B cell (primary cell): Measurements from ENCODE around the gene AKIP1. TPM values are rescaled to one million over a fixed set of nuclear protein-coding genes. Genes with fewer than 3 reads are reported as not detected.

Source experiments
- ATAC-seq: fragments of 200-7000 bp; cut with Tn5 transposase; one replicate; pipeline ENCODE4 v1.10.0; 2021; ENCODE audit warnings: low read depth, mild to moderate bottlenecking, moderate number of reproducible peaks, moderate library complexity
- CTCF ChIA-PET: fragments of 350-600 bp; sonication (Branson Sonifier 250); formaldehyde crosslinking; loops from one replicate; lab custom pipeline; 2021; ENCODE audit warnings: antibody characterized with exemption, inconsistent platforms; lab: Charles Lee
- POLR2A ChIA-PET: fragments of 350-600 bp; sonication (Branson Sonifier 250); formaldehyde crosslinking; loops from one replicate; lab custom pipeline; 2021; ENCODE audit warnings: antibody characterized with exemption; lab: Charles Lee
- DNase-seq: peaks from one replicate; pipeline ENCODE4 v3.0.0; 2013
- H2AFZ ChIP-seq: 2 replicates; pipeline ENCODE4 v1.6.1; 2012; ENCODE audit warnings: mild to moderate bottlenecking, low read depth, low read length; ENCODE audit not compliant: insufficient read depth, poor library complexity, severe bottlenecking
- H3K27ac ChIP-seq, 2 donors: 1 replicate in 1 of 2; 2 replicates in 1 of 2; pipeline ENCODE4 v1.5.1; 2012 to 2013; ENCODE audit warnings: low read length in 2 of 2, mild to moderate bottlenecking in 2 of 2, moderate library complexity in 1 of 2
- H3K27me3 ChIP-seq, 4 experiments: fragments of 200-600 bp in 1 of 4; sonication (generic) in 1 of 4; replicated peaks in 1 of 4; 1 replicate in 2 of 4; 2 replicates in 2 of 4; pipeline versions ENCODE4 v1.6.1 to v1.7.0; 2013 to 2016; ENCODE audit warnings: low read length in 3 of 4, mild to moderate bottlenecking in 2 of 4, mixed read lengths in 1 of 4, moderate library complexity in 1 of 4; ENCODE audit not compliant: insufficient read depth in 4 of 4, control insufficient read depth in 3 of 4; ENCODE audit errors: control extremely low read depth in 1 of 4
- H3K36me3 ChIP-seq, 2 experiments: replicated peaks in 1 of 2; 1 replicate in 1 of 2; 2 replicates in 1 of 2; pipeline versions ENCODE4 v1.6.1 to v1.7.1; 2013; ENCODE audit warnings: low read length in 1 of 2; ENCODE audit not compliant: insufficient read depth in 2 of 2, control insufficient read depth in 1 of 2; ENCODE audit errors: control extremely low read depth in 1 of 2, extremely low read depth in 1 of 2
- H3K4me1 ChIP-seq, 2 donors: fragments of 200-600 bp in 1 of 2; sonication (generic) in 1 of 2; 1 replicate in 1 of 2; 2 replicates in 1 of 2; pipeline versions ENCODE4 v1.5.1 to v1.6.1; 2013 to 2017; ENCODE audit warnings: low read length in 2 of 2; ENCODE audit not compliant: control insufficient read depth in 2 of 2, insufficient read depth in 2 of 2
- H3K4me2 ChIP-seq: replicated peaks from 2 replicates; pipeline ENCODE3; 2012; ENCODE audit warnings: mild to moderate bottlenecking, low read depth, low read length; ENCODE audit not compliant: poor library complexity, severe bottlenecking
- H3K4me3 ChIP-seq, 5 experiments: fragments of 200-600 bp in 1 of 5; sonication (generic) in 1 of 5; 1 replicate in 3 of 5; 2 replicates in 2 of 5; pipeline versions ENCODE4 v1.5.1 to v1.7.0; 2011 to 2016; ENCODE audit warnings: low read length in 4 of 5, mild to moderate bottlenecking in 4 of 5, low read depth in 2 of 5, control low read depth in 1 of 5, moderate library complexity in 1 of 5; ENCODE audit not compliant: insufficient read depth in 1 of 5; ENCODE audit errors: control extremely low read depth in 1 of 5, extremely low read depth in 1 of 5
- H3K79me2 ChIP-seq: fragments of 200-600 bp; sonication (generic); one replicate; pipeline ENCODE4 v1.6.0; 2016; ENCODE audit warnings: low read length; ENCODE audit not compliant: control insufficient read depth, insufficient read depth
- H3K9ac ChIP-seq: fragments of 200-600 bp; sonication (generic); 2 replicates; pipeline ENCODE4 v1.6.1; 2017; ENCODE audit warnings: mild to moderate bottlenecking, low read length, moderate library complexity
- H3K9me3 ChIP-seq, 3 donors: one replicate each; pipeline versions ENCODE4 v1.6.1 to v1.7.1; 2013; ENCODE audit warnings: low read length in 2 of 3; ENCODE audit not compliant: control insufficient read depth in 2 of 3, insufficient read depth in 1 of 3; ENCODE audit errors: control extremely low read depth in 1 of 3
- H4K20me1 ChIP-seq: 2 replicates; pipeline ENCODE4 v1.6.0; 2012; ENCODE audit warnings: mild to moderate bottlenecking, low read length; ENCODE audit not compliant: insufficient read depth, control insufficient read depth, poor library complexity, severe bottlenecking
- H3K27ac Mint-ChIP-seq: one replicate; pipeline ENCODE4 v1.8.0; 2021; ENCODE audit warnings: mixed read lengths
- H3K27me3 Mint-ChIP-seq: one replicate; pipeline ENCODE4 v1.8.0; 2021; ENCODE audit warnings: mixed read lengths
- H3K4me1 Mint-ChIP-seq: one replicate; pipeline ENCODE4 v1.8.0; 2021; ENCODE audit warnings: mixed read lengths
- H3K4me3 Mint-ChIP-seq: one replicate; pipeline ENCODE4 v1.8.0; 2021; ENCODE audit warnings: mixed read lengths
- H3K9me3 Mint-ChIP-seq: one replicate; pipeline ENCODE4 v1.8.0; 2022; ENCODE audit warnings: mixed read lengths; ENCODE audit not compliant: insufficient read depth
- EZH2 ChIP-seq: IDR thresholded peaks from 2 replicates; pipeline ENCODE4 v1.6.1; 2012; ENCODE audit warnings: borderline replicate concordance, low read depth, mild to moderate bottlenecking, moderate library complexity, low read length; ENCODE audit not compliant: insufficient read depth, poor library complexity, severe bottlenecking
- WGBS: methylation state at CpG from one replicate; pipeline ENCODE4 v1.1.5; 2013; ENCODE audit warnings: missing lambda C conversion rate; ENCODE audit not compliant: insufficient coverage; 5-methylcytosine and 5-hydroxymethylcytosine counted together
- intact Hi-C: fragments of 100-400 bp; cut with micrococcal nuclease; formaldehyde crosslinking; loops from one replicate; pipeline ENCODE4 v1.10.0; 2022
- polyA plus RNA-seq: library from polyadenylated mRNA; depleted of rRNA; stranded (reverse); fragments of >200 nt; gene quantifications from 2 replicates; pipeline ENCODE4 v1.2.3, GENCODE V29; 2012
- total RNA-seq, 2 donors: library from RNA; stranded (reverse); fragments of 120-200 nt in 1 of 2; gene quantifications; 1 replicate in 1 of 2; 2 replicates in 1 of 2; pipeline versions ENCODE4 v1.2.3 to v1.2.4, GENCODE V29; 2013 to 2022
- TF ChIP-seq, protein P1 (sequence below): fragments of 200-600 bp; IDR thresholded peaks from one replicate; pipeline ENCODE4 v1.8.0; 2022; ENCODE audit warnings: antibody characterized with exemption, mild to moderate bottlenecking

AKIP1 gene
- total and polyA plus RNA-seq, 2 donors (not counting 1 experiment from before 2014, with no cell fraction given) = 2.8 to 10.7 TPM

DNA sequence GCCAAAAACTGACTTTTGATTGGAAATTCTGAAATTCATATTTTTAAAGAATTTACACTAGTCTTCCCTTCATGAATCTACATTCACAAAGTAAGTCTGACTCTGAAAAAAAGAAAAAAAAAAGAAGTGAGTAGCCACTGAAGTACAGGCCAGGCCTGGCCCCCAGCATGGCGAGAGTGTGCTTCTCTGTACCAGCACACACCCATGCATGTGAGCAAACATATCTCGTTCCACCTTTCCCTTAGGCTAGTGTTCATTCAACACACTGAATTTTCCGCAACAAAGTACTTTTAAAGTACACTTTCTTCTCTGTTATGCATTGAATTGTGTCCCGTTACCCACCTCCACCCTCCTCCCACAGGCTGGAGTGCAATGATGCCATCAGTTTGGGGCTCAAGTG lies 17.2 kb downstream of the AKIP1 start:
- no peak overlapping the region for H3K4me3 ChIP-seq
- ChIA-PET CTCF (no interaction called here), POLR2A (no interaction called here)
- no peaks in the 10 kb centered on the region for H3K27me3 ChIP-seq
- Mint-ChIP-seq H3K27me3 (no peaks in the 10 kb centered on the region), H3K4me1 (no peaks in the 10 kb centered on the region), H3K9me3 (no peaks in the 10 kb centered on the region), H3K4me3 (no peak overlapping the region), H3K27ac (no peak overlapping the region)
- no peak for ATAC-seq
- no peaks in the 10 kb centered on the region for H4K20me1 ChIP-seq
- intact Hi-C loops = no loop called here
- 98% methylated on average over 4 of the region's 4 CpGs for WGBS
- no peak overlapping the region for H3K27ac ChIP-seq
- DNase-seq = no peak
- H3K9me3 ChIP-seq = no peaks in the 10 kb centered on the region
- no peak overlapping the region for H3K9ac ChIP-seq
- no peaks in the 10 kb centered on the region for H3K79me2 ChIP-seq
- TF ChIP-seq, protein P1, sequence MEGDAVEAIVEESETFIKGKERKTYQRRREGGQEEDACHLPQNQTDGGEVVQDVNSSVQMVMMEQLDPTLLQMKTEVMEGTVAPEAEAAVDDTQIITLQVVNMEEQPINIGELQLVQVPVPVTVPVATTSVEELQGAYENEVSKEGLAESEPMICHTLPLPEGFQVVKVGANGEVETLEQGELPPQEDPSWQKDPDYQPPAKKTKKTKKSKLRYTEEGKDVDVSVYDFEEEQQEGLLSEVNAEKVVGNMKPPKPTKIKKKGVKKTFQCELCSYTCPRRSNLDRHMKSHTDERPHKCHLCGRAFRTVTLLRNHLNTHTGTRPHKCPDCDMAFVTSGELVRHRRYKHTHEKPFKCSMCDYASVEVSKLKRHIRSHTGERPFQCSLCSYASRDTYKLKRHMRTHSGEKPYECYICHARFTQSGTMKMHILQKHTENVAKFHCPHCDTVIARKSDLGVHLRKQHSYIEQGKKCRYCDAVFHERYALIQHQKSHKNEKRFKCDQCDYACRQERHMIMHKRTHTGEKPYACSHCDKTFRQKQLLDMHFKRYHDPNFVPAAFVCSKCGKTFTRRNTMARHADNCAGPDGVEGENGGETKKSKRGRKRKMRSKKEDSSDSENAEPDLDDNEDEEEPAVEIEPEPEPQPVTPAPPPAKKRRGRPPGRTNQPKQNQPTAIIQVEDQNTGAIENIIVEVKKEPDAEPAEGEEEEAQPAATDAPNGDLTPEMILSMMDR = no peak
- no peak for TF ChIP-seq EZH2
- H3K4me1 ChIP-seq = no peaks in the 10 kb centered on the region
- no peaks in the 10 kb centered on the region for H3K36me3 ChIP-seq
- H2AFZ ChIP-seq = no peak overlapping the region
- H3K4me2 ChIP-seq = no peak overlapping the region

DNA sequence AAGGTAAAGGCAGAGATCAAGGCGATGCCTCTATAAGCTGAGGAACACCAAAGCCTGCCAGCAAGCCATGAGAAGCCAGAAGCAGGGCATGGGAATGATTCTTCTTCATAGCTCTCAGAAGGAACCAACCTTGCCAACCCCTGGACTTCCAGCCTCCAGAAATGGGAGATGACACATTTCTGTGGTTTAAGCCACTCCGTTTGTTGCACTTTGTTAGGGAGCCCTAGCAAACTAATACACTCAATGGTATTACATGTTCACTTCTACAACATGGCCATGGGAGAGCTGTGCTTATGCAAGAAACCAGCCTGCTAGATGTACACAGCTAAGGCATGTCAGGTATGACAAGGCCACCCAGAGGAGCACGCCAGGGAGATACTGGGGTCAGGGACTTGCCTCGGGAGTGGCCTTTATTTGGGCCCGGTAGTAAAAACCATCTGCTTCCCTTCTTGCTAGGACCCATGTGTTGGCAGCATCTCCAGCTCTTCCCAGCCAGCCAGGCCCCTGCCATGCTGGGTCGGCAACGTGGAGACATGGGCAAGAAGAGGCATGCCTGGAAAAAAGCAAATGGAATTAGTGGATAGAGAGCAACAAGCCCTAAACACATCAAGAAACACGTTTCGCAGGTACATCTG lies 18.1 kb downstream of the AKIP1 start:
- Mint-ChIP-seq H3K27me3 (no peaks in the 10 kb centered on the region), H3K27ac (no peak overlapping the region), H3K9me3 (no peaks in the 10 kb centered on the region), H3K4me1 (no peaks in the 10 kb centered on the region), H3K4me3 (no peak overlapping the region)
- no peak for DNase-seq
- no peak for ATAC-seq
- Histone ChIP-seq H3K36me3 (no peaks in the 10 kb centered on the region), H3K4me3 (no peak overlapping the region), H3K4me1 (no peaks in the 10 kb centered on the region), H4K20me1 (no peaks in the 10 kb centered on the region), H3K27me3 (no peaks in the 10 kb centered on the region), H3K9me3 (no peaks in the 10 kb centered on the region), H3K9ac (no peak overlapping the region), H3K27ac (no peak overlapping the region), H2AFZ (no peak overlapping the region), H3K4me2 (no peak overlapping the region), H3K79me2 (no peaks in the 10 kb centered on the region)
- 98% methylated on average over 7 of the region's 9 CpGs for WGBS
- ChIA-PET CTCF (interaction anchor here (0.5 kb wide), 1 partner anchor 634 kb away, joined by 4 read pairs; no protein-coding TSS in a partner anchor), POLR2A (no interaction called here)
- TF ChIP-seq, protein P1 = no peak
- TF ChIP-seq EZH2 = no peak
- intact Hi-C loops = no loop called here
